Stomach smooth muscle (tissue), 2 donors: ENCODE measurements around the gene ANAPC15.
"Not testable (repeated sequence)": the region's sequence is repeated elsewhere in the genome, so short reads cannot be mapped to it uniquely, and the experiment has no call there.

Experiments used
- H3K27ac ChIP-seq: one replicate; pipeline ENCODE4 v1.7.0; 2013; ENCODE audit warnings: mild to moderate bottlenecking, low read length, inconsistent platforms
- H3K27me3 ChIP-seq, 2 donors: one replicate each; pipeline ENCODE4 v1.7.0; 2013; ENCODE audit warnings: low read length in 2 of 2; ENCODE audit not compliant: insufficient read depth in 2 of 2, control insufficient read depth in 1 of 2
- H3K36me3 ChIP-seq, 2 donors: one replicate each; pipeline ENCODE4 v1.7.0; 2013; ENCODE audit warnings: low read length in 2 of 2; ENCODE audit not compliant: control insufficient read depth in 2 of 2, insufficient read depth in 2 of 2
- H3K4me1 ChIP-seq: one replicate; pipeline ENCODE4 v1.7.0; 2013; ENCODE audit warnings: low read length; ENCODE audit not compliant: control insufficient read depth, insufficient read depth
- H3K4me3 ChIP-seq, 2 donors: one replicate each; pipeline ENCODE4 v1.7.0; 2013; ENCODE audit warnings: low read length in 2 of 2
- H3K9ac ChIP-seq, 2 donors: one replicate each; pipeline ENCODE4 v1.7.0; 2013; ENCODE audit warnings: low read length in 2 of 2, mild to moderate bottlenecking in 1 of 2
- H3K9me3 ChIP-seq, 2 donors: one replicate each; pipeline ENCODE4 v1.7.0; 2013; ENCODE audit warnings: low read length in 2 of 2; ENCODE audit not compliant: control insufficient read depth in 2 of 2
- donor health status: healthy.
- donor health status: Pancreatic carcinoma.

Gene ANAPC15

DNA sequence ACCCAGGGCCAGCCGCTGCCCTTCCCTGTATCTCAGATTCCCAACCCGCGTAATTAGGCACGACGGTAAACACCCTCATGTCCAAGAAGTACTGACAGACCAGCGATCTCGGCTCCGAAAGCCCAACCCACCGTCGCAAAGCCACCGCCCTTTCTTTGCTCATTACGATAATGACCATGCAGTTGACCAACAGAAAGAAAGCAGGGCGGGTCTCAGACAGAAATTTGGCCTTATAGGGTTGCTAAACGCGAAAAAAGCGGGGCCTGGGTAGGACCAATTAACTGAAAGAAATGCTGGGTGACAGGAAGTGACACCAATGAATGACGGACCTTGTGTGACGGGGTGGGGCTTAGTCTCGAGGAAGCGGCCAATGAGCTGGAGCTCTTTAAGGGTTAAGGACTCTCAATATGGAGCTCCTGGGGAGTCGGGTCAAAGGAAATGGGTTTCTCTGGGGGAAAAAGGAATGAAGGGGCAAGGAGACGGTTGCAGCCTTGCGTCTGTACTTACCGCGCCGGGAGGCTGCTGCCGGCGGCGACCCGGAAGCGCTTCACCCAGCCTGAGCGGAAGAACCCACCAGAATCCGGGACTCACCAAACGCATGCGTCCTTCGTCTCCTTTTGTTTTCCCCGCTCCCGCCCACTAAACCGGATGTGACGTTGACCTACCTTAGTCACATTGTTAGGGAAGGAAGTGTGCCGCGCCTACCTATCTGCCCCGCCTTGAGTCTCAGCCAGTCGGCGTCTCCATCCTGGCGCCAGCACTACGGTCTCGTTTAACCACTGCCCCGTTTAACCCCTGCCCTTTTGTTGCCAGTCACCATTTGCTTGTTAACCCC lies at the start of gene ANAPC15:
ANAPC15 (minus strand) TSS at position 553 of the 835 bp plus-strand sequence. CDS start 1,419 bp downstream, outside the sequence.
- Histone ChIP-seq H3K27ac (peak within 1 kb of the TSS; percentile 100), H3K9me3 (no peaks in the 10 kb centered on the region), H3K9ac (peak within 1 kb of the TSS; percentile 91 to 100), H3K4me1 (peaks cover 17% of the 10 kb centered on the region), H3K36me3 (no peaks in the 10 kb centered on the region), H3K27me3 (peaks cover 3 to 5% of the 10 kb centered on the region in 2 donors), H3K4me3 (peak within 1 kb of the TSS; percentile 74 to 92)

DNA sequence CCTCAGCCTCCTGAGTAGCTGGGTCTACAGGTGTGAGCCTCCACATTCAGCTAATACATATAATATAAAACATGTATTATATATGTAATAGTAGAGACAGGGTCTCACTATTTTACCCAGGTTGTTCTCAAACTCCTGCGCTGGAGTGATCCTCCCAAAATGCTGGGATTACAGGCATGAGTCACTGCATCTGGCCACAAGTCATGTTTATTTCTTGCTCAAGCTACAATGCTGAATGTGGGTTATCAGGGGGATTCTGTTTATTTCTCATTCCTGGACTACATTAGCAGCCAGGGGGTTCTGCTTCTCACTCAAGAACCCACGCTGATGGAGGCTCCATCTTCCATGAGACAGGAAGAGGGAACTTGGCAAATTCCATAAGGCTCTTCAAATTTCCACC lies 47.8 kb upstream of the ANAPC15 start:
- peaks cover 0 to 3% of the 10 kb centered on the region in 2 donors for H3K27me3 ChIP-seq
- no peaks in the 10 kb centered on the region for H3K36me3 ChIP-seq
- H3K27ac ChIP-seq: no peak overlapping the region
- no peak overlapping the region for H3K9ac ChIP-seq
- no peaks in the 10 kb centered on the region for H3K4me1 ChIP-seq
- no peak overlapping the region for H3K4me3 ChIP-seq
- no peaks in the 10 kb centered on the region for H3K9me3 ChIP-seq

DNA sequence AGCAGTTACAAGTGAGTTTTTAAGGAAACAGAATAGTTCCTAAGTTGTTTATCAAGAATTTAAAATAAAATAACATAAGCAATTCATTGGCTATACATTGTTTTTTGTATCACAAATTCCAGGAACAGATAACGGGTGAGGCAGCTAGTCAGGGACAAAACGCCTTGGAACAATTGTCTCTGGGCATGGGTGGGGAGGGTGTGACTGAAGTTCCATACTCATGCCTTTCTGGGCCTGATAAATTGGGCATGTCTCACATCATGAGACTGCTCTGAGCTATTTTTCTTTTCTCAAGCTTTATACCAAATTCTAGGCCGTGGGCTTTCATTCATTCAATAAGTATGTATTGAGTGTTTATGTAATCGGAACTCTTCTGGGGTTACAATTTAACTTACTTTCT lies 44.6 kb upstream of the ANAPC15 start:
- no peaks in the 10 kb centered on the region for H3K36me3 ChIP-seq
- no peaks in the 10 kb centered on the region for H3K4me1 ChIP-seq
- H3K27ac ChIP-seq: no peak overlapping the region
- H3K9me3 ChIP-seq: no peaks in the 10 kb centered on the region
- H3K4me3 ChIP-seq: no peak overlapping the region
- H3K27me3 ChIP-seq: peaks cover 0 to 3% of the 10 kb centered on the region in 2 donors
- H3K9ac ChIP-seq: no peak overlapping the region

GRCh38 chr11:72155751-72156150 lies 43.3 kb upstream of the ANAPC15 start:
- Histone ChIP-seq H3K4me1 (no peaks in the 10 kb centered on the region), H3K9ac (no peak overlapping the region), H3K4me3 (no peak overlapping the region), H3K9me3 (no peaks in the 10 kb centered on the region), H3K27me3 (peaks cover 0 to 3% of the 10 kb centered on the region in 2 donors), H3K27ac (no peak overlapping the region), H3K36me3 (no peaks in the 10 kb centered on the region)

GRCh38 chr11:72154816-72155215 lies 42.3 kb upstream of the ANAPC15 start:
- Histone ChIP-seq H3K4me3 (no peak overlapping the region), H3K9ac (no peak overlapping the region), H3K36me3 (no peaks in the 10 kb centered on the region), H3K4me1 (no peaks in the 10 kb centered on the region), H3K27me3 (peaks cover 0 to 3% of the 10 kb centered on the region in 2 donors), H3K9me3 (no peaks in the 10 kb centered on the region), H3K27ac (no peak overlapping the region)

GRCh38 chr11:72153874-72154273 lies 41.4 kb upstream of the ANAPC15 start:
- H3K4me3 ChIP-seq, H3K27me3 ChIP-seq, H3K4me1 ChIP-seq, H3K9ac ChIP-seq, H3K9me3 ChIP-seq, H3K27ac ChIP-seq, H3K36me3 ChIP-seq: not testable (repeated sequence)

GRCh38 chr11:72150882-72151281 lies 38.4 kb upstream of the ANAPC15 start:
- no peak overlapping the region for H3K9ac ChIP-seq
- no peak overlapping the region for H3K27ac ChIP-seq
- H3K9me3 ChIP-seq: no peaks in the 10 kb centered on the region
- H3K36me3 ChIP-seq: no peaks in the 10 kb centered on the region
- no peaks in the 10 kb centered on the region for H3K4me1 ChIP-seq
- no peak overlapping the region for H3K4me3 ChIP-seq
- no peaks in the 10 kb centered on the region for H3K27me3 ChIP-seq

GRCh38 chr11:72146625-72147024 lies 34.1 kb upstream of the ANAPC15 start:
- no peaks in the 10 kb centered on the region for H3K27me3 ChIP-seq
- H3K9me3 ChIP-seq: no peaks in the 10 kb centered on the region
- H3K27ac ChIP-seq: no peak overlapping the region
- no peak overlapping the region for H3K9ac ChIP-seq
- H3K4me1 ChIP-seq: no peaks in the 10 kb centered on the region
- no peak overlapping the region for H3K4me3 ChIP-seq
- no peaks in the 10 kb centered on the region for H3K36me3 ChIP-seq

DNA sequence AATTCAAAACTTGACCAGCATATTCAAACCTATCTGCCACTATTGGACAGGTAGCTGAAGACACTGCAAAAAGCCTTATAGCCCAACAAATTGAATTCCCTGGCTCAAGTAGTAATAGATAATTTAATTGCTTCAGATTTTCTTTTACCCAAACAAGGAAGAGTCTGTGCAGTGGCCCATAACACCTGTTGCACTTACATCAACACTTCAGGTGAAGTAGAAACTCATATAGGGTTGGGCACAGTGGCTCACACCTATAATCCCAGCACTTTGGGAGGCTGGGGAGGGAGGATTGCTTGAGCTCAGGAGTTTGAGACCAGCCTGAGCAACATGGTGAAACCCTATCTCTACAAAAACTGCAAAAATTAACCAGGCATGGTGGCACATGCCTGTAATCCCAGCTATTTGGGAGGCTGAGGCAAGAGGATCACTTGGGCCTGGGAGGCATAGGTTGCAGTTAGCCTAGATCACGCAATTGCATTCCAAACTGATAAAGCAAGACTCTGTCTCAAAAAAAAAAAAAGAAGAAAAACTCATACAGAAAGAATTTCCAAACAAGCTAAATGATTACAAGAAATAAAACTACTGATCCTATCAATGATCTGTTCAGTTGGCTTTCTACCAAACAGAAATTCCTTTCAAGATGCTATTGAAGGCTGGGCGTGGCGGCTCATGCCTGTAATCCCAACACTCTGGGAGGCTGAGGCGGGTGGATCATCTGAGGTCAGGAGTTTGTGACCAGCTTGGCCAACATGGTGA lies 32.5 kb upstream of the ANAPC15 start:
- Histone ChIP-seq H3K27ac (no peak overlapping the region), H3K27me3 (no peaks in the 10 kb centered on the region)

GRCh38 chr11:72142543-72142942 lies 30.0 kb upstream of the ANAPC15 start:
- H3K9ac ChIP-seq, H3K4me1 ChIP-seq, H3K27ac ChIP-seq, H3K27me3 ChIP-seq, H3K36me3 ChIP-seq, H3K9me3 ChIP-seq, H3K4me3 ChIP-seq: not testable (repeated sequence)

More for the DNA sequence above, 32.5 kb upstream of the ANAPC15 start:
- H3K4me1 ChIP-seq: no peaks in the 10 kb centered on the region
- no peaks in the 10 kb centered on the region for H3K9me3 ChIP-seq
- H3K9ac ChIP-seq: no peak overlapping the region
- H3K36me3 ChIP-seq: no peaks in the 10 kb centered on the region
- no peak overlapping the region for H3K4me3 ChIP-seq

- H3K9me3 ChIP-seq, H3K4me1 ChIP-seq, H3K36me3 ChIP-seq, H3K27ac ChIP-seq, H3K27me3 ChIP-seq, H3K4me3 ChIP-seq, H3K9ac ChIP-seq: not testable (repeated sequence)
Measured at GRCh38 chr11:72142086-72142485, 29.6 kb upstream of the ANAPC15 start.
